GM10248 (cell line): ENCODE results near the gene ZBTB26.
"Not testable (repeated sequence)": the region's sequence is repeated elsewhere in the genome, so short reads cannot be mapped to it uniquely, and the experiment has no call there.

Source experiments
- CTCF ChIA-PET: fragments of 300-600 bp; sonication (Branson Sonifier 250); formaldehyde crosslinking; extraction: SDS; loops from one replicate; lab custom pipeline; 2021; ENCODE audit warnings: antibody characterized with exemption; lab: Yijun Ruan, JAX
- POLR2A ChIA-PET: fragments of 350-650 bp; sonication (Branson Sonifier 250); formaldehyde crosslinking; extraction: SDS; loops from one replicate; lab custom pipeline; 2020; ENCODE audit warnings: antibody characterized with exemption; lab: Yijun Ruan, JAX
- DNase-seq: peaks from one replicate; pipeline ENCODE4 v3.0.0; 2012; ENCODE audit errors: extremely low spot score
- CTCF ChIP-seq: IDR thresholded peaks from 2 replicates; pipeline ENCODE4 v1.5.1; 2012; ENCODE audit warnings: mild to moderate bottlenecking, low read depth; ENCODE audit errors: extremely low read depth, missing control alignments, control extremely low read depth

The ZBTB26 gene

DNA sequence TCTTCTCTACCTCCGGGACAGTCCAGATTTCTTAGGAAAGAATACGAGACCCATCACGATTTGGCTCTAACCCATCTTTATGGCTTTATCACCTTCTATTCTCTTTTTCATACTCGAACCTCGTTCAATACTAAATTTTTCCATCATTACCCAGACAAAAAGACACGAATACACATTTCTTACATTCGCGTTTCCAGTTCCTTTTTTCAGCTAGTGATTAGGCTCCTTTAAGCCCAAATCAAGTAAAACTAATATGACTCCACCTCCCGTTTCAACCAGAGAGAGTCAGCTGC lies 18.7 kb downstream of the ZBTB26 start:
- POLR2A ChIA-PET, result interaction anchor here (0.8 to 1.0 kb wide), 6 partner anchors 8 to 32 kb away, joined by 3 to 6 read pairs (median 4); partner anchors contain the start of genes RABGAP1 and ZBTB26
- CTCF ChIA-PET, result interaction anchor here (0.9 to 2.3 kb wide), 6 partner anchors 9 to 437 kb away, joined by 3 to 11 read pairs (median 4); no protein-coding TSS in a partner anchor
- no peak for DNase-seq
- no peak for TF ChIP-seq CTCF

GRCh38 chr9:122906122-122906521 lies 25.2 kb downstream of the ZBTB26 start:
- POLR2A ChIA-PET, CTCF ChIA-PET: not testable (repeated sequence)

GRCh38 chr9:122904823-122905710 lies 26.2 kb downstream of the ZBTB26 start, which contains the start of gene RC3H2:
Gene RC3H2, minus strand, starts transcription at chr9:122905359. Its CDS starts 7,850 bp downstream, at chr9:122897509.
- ChIA-PET CTCF (interaction anchor here (1.2 to 1.4 kb wide), 2 partner anchors 8 to 86 kb away, joined by 4 read pairs; partner anchors contain the start of gene ZBTB6), POLR2A (interaction anchor here (1.4 kb wide), 1 partner anchor 8 kb away, joined by 4 read pairs; the partner anchor contains the start of gene ZBTB6)
- no peak for TF ChIP-seq CTCF
- peak; percentile 92 for DNase-seq

More at GRCh38 chr9:122906122-122906521, 25.2 kb downstream of the ZBTB26 start:
- DNase-seq, result not testable (repeated sequence)

DNA sequence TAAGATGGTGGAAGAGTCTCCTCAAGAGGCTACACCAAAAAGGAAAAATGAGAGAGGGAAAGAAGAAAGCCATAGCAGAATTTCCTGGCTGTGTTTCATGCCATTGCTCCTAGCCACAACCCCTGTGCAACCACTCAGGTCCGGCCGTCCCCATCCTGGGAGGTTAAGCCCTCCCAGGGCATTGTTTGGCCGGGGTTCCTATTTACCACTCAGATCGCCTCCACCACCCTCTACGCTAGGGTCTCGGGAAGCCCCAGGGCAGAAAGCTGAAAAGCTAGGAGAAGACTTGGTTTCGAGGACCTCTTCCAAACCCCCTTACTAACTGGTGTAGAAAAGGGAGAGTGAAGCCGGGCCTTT lies 26.9 kb downstream of the ZBTB26 start:
- DNase-seq, result peak; percentile 29
- TF ChIP-seq CTCF, result no peak
- ChIA-PET CTCF (interaction anchor here (0.8 to 1.4 kb wide), 3 partner anchors 8 to 86 kb away, joined by 3 to 4 read pairs (median 4); partner anchors contain the start of gene ZBTB6), POLR2A (interaction anchor here (1.4 kb wide), 1 partner anchor 8 kb away, joined by 4 read pairs; the partner anchor contains the start of gene ZBTB6)

GRCh38 chr9:122900791-122901190 lies 30.5 kb downstream of the ZBTB26 start:
- peak; percentile 32 for DNase-seq
- POLR2A ChIA-PET, result no interaction called here
- TF ChIP-seq CTCF, result no peak
- CTCF ChIA-PET, result no interaction called here

- ChIA-PET CTCF (no interaction called here), POLR2A (no interaction called here)
- TF ChIP-seq CTCF, result no peak
- no peak for DNase-seq
These were observed 33.3 kb downstream of the ZBTB26 start for GRCh38 chr9:122897969-122898368.

DNA sequence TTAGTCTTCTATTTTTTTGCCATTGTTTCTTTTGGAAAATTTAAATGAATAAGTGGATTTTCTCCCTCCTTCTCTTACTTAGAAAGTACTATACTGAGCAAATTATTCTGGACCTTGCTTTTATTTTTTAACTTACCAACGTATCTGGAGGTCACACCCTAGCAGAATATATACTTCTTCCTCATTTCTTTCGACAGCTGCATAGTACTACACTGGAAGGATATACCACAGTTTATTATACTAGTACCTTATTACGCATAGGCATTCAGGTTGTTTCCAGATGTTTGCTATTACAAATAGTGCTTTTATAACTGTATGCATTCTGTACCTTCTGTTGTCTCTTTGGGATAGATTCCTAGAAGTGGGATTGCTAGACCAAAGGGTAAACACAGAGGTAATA lies 42.8 kb downstream of the ZBTB26 start:
- POLR2A ChIA-PET, result no interaction called here
- CTCF ChIA-PET, result no interaction called here
- TF ChIP-seq CTCF, result no peak
- no peak for DNase-seq
